HL-60 (cell line): ENCODE data around the gene BSCL2.

Experiments
- CTCF ChIP-seq: IDR thresholded peaks from one replicate; pipeline ENCODE4 v1.5.1; 2011; ENCODE audit warnings: low read length, control low read depth, inconsistent platforms; ENCODE audit not compliant: insufficient read depth
- GABPA ChIP-seq: IDR thresholded peaks from 2 replicates; pipeline ENCODE4 v1.6.1; 2012; ENCODE audit warnings: low read depth
- POLR2AphosphoS5 ChIP-seq: IDR thresholded peaks from 2 replicates; pipeline ENCODE4 v1.6.1; 2012; ENCODE audit warnings: low read depth
- REST ChIP-seq: IDR thresholded peaks from 2 replicates; pipeline ENCODE4 v1.6.1; 2012; ENCODE audit warnings: low read depth; ENCODE audit not compliant: insufficient replicate concordance
- SPI1 ChIP-seq: IDR thresholded peaks from 2 replicates; pipeline ENCODE4 v1.6.1; 2012; ENCODE audit warnings: low read depth, mild to moderate bottlenecking, borderline replicate concordance

- no peak for TF ChIP-seq CTCF
- no peak for TF ChIP-seq POLR2AphosphoS5
- no peak for TF ChIP-seq REST
- TF ChIP-seq SPI1, result no peak
- TF ChIP-seq GABPA, result no peak
Observed at GRCh38 chr11:62689421-62690183, 17.6 kb downstream of the BSCL2 start, which contains the start of gene LRRN4CL.
